HG03460 (cell line): ENCODE measurements around the gene CAT.

Experiments
- ATAC-seq: cut with Tn5 transposase; IDR thresholded peaks from one replicate; pipeline ENCODE4 v1.9.1; 2021; ENCODE audit not compliant: unreplicated experiment

The CAT gene

GRCh38 chr11:34438529-34439507, at the start of gene CAT:
Gene CAT, plus strand, starts transcription at chr11:34438934. Its CDS starts 80 bp downstream, at chr11:34439014.
- peak; percentile 94 for ATAC-seq

- ATAC-seq, result no peak
Measured at GRCh38 chr11:34394771-34395300, 43.9 kb upstream of the CAT start.

DNA sequence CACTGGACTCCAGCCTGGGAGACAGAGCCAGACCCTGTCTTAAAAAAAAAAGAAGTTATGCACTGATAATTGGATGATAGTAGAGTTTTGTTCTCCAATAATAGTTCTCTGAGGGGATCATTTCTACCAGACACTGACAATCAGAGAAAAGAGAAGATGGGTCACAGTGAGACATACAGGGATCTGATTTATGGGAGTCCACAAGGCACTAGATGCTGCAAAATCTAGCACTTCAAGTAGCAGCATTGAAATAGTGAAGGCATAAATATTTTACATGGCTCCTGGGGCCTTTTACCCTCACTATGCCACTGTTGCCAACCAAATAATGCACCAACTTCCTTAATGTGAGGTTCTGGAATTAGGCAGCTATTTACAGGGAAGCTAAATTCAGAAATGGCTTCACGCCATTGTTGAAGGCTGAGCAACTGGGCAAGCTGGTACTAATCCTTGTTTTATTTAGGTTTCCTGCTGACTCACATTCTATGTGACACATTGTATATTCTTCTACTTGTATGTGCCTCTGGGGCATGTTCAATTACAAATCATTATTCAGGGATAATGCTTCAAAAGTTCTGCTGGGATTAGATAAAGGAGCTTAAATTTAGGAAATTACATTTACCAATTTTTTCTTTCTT, 42.7 kb upstream of the CAT start:
- no peak for ATAC-seq

GRCh38 chr11:34397120-34397519, 41.6 kb upstream of the CAT start:
- ATAC-seq, result no peak

DNA sequence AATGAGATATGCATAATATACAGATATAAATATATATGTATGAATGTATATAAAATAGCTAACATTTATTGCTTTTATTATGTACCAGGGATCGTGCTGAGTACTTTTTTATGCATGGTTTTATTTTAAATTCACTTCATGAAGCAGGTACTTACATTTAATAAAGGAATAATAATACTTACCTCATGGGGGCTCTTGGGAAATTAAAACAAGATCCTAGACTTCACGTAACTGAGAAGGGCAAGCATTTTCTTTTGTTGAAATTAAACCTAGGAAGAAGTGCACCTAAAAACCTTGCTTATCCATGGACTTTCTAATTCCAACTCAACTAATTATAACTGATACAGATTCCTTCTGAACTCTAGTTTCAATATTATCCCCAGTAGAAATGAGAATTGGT, 40.9 kb upstream of the CAT start:
- ATAC-seq, result no peak

- ATAC-seq, result no peak
Measured at GRCh38 chr11:34403431-34403830, 35.3 kb upstream of the CAT start.

DNA sequence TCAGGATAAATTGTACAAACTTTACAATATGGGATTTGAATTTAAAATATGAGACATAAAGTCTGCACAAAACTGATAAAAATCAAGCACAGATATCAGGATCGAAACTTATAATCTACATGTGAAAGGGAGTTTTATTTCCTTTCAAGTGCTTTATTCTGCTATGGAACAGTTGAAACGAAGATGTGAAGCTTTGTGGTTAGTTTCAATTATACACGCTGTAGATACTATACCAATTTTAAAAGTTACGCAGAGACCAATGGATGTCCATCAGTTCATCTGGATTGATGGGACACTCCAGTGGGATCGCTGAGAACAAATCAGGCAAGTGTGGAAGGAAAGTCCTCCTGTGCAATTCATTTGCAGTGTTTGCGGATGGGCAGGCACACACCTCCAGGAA, 34.5 kb upstream of the CAT start:
- ATAC-seq, result no peak

- ATAC-seq, result no peak
Measured at GRCh38 chr11:34405079-34405858, 33.5 kb upstream of the CAT start.

DNA sequence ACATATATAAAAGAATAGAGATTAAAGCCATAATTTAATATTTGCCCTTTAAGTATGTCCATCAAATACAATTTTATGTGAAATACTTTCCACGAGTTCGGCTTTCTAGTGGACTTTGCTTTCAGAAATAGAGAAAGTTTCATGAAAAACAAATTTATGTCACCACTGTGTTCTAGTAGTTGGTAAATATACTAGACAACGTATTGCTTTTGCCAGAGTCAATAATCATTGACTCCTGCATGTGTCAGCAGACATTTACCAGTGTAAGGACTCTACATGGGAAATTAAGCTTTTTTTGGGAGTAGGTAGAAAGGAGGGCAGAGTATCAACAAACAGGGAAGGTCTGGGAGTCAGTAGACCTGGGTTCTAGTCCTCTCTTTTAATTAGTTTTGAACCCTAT, 32.3 kb upstream of the CAT start:
- ATAC-seq, result no peak

DNA sequence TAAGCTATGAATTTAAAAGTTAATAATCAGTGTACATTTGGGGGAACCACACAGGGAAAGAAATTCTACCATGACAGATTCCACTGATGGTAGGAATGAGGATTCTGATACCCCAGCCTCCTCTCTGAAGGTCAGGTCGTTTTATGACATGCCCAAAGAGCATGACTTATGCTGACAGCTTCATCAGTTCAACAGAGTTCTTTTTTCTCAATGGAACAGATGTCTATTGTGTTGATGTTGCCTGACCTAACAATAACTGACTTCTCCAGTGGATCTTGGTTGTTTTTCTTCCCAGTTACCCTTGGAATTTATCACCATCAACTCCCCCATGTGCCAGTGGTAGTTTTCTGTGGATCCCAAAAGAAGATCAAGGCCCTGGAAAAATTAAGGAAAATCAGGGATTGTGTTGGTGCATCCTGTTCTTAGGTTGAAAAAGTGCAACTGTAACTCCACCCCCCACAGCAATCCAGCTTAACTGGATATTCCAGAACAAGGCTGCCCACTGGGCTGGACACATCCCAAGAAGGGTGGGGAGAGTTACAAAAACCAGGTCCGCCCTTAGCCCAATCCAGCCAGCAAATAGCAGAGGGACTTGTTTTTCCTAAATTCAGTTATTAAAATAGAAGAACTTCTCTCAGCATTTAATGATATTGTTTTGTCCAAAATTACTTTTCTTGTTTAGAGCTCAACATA, 31.5 kb upstream of the CAT start:
- no peak for ATAC-seq

DNA sequence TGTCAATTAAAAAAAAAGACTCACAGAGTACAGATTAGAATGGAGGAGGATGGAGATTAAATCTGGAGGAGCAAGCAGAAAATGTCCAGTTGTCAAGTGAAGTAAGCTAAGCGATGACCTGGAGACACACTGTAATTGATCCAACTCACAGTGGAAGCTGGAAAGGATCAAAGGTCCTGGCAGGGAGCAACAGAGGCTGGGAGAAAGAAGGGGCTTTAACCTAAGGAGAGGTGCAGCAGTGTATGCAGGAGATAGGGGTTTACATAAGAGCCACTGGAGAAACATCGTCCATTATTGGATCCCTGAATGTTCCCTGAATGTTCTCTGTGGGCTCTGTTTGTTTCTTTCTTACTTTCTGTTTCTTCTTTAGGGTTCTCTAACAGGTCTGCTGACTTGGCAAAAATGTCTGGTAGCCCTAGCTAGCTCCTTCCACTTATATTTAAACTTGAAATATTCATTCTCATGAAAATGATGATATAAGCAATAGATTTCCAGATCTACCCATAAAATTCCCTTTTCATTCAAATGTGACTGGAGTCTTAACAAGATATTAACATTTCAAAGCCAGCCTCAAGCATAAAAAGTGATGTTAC, 30.1 kb upstream of the CAT start:
- ATAC-seq, result no peak

DNA sequence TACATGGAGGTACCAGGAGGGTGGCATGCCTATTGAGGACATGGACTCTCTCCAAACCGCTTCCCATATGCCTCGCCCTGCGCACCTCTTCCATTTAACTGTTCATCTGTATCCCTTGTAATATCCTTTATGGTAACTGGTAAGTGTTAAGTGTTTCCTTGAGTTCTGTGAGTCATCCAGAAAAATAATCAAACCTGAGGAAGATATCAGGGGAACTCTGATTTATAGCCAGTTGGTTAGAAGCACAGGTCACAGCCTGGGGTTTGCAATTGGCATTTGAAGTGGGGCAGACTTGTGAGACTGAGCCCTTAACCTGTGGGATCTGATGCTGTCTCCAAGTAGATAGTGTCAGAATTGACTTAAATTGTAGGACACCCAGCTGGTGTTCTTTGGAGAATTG, 27.6 kb upstream of the CAT start:
- no peak for ATAC-seq

DNA sequence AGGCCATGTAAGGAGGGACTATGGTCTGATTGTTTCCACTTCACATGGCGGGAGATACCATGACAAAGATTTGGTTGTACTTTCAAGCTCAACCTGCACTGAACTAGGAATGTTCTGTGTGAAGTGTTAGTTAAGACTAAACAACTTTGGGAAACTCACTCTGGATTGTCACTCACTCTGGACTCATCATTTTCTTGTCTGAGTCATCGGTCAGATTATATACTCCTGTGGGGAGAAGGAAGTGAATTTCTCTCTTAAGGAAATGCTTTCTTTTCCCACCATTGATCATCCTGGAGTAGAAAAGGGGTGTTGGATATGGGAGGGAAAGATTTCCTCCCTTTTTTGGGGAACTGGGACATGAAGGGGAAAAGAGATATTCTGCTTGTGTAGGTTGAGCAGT, 26.9 kb upstream of the CAT start:
- ATAC-seq, result no peak

GRCh38 chr11:34413263-34413662, 25.5 kb upstream of the CAT start:
- ATAC-seq, result no peak

GRCh38 chr11:34415538-34415937, 23.2 kb upstream of the CAT start:
- ATAC-seq, result no peak

DNA sequence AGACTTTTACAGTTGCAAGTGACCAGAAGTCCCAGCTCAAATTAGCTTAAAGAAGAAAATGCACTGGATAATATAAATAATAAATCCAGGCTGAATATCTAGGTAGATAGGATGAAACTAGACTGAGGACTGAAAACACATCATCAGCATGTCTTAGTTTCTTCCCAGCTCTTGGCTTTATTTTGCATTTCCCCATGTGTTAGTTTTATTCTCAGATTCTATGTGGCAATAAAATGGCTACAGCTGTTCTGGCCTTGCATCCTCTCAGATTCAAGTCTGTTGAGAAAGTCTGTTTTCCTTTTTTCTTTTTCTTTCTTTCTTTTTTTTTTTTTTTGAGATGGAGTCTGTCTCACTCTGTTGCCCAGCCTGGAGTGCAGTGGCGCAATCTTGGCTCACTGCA, 22.6 kb upstream of the CAT start:
- ATAC-seq, result no peak

DNA sequence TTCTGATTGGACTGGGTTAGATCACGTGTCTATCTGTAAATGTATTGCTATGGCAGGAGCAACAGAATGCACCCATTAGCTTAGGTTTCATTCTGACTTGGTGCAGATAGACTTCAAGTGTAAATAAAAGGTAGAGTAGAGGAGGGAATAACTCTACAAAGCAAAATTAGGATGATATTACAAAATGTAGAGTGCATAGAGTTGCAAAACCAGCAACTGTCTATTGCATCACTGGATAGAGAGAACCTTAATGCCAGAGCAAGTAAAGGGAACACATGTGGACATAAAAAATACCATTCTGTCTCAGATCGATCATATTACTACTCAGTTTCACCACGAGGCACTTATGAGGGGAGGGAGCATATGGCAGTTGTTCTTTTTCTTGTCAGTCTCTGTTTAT, 22.0 kb upstream of the CAT start:
- no peak for ATAC-seq

DNA sequence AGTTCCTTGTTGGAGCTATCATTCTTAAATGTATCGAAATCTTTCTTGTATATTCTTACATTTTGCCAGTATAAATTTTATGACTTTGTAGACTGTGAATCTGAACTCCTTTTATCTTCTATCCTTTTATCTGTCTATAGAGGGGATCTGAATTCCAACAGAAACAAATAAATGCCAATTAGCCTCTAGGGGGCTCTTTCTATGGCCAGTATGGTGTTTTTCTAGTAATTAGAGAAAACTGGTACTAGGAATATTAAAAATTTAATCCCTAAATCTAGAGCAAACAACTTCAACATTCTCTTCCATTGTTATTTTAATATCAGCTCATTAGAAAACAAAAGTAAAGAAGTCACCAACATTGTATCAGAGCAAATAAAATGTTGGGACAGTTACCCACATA, 21.5 kb upstream of the CAT start:
- ATAC-seq, result no peak

DNA sequence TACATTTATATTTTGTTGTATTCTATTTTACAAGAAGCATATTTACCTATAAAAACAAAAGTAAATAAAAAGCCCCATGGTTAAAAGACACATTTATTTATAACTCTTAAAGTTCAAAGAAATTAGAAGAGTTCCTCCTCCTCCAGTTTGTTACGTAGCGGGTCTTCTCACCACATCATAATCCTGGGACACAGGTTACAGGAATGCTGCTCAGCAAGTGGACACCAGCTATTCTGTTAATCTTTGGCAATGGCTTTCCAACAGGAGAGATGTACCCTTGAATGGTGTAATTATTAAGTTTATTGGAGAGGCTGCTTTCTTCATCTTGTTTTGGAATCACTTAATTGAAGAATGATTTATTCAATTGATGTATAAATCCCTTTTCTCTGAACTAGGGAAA, 19.6 kb upstream of the CAT start:
- ATAC-seq, result no peak

GRCh38 chr11:34423300-34423699, 15.4 kb upstream of the CAT start:
- no peak for ATAC-seq
